HG03159 (cell line): ENCODE measurements around the gene METRNL.
"Not testable (repeated sequence)": the region's sequence is repeated elsewhere in the genome, so short reads cannot be mapped to it uniquely, and the experiment has no call there.

Experiments
- ATAC-seq: cut with Tn5 transposase; IDR thresholded peaks from one replicate; pipeline ENCODE4 v1.9.1; 2021; ENCODE audit warnings: mild to moderate bottlenecking, moderate library complexity; ENCODE audit not compliant: unreplicated experiment

The METRNL gene

GRCh38 chr17:83065660-83066542 lies 13.5 kb upstream of the METRNL start:
- ATAC-seq, result no peak

GRCh38 chr17:83066543-83066890 lies 12.9 kb upstream of the METRNL start:
- ATAC-seq, result not testable (repeated sequence)

- ATAC-seq, result no peak
Observed at GRCh38 chr17:83067071-83067717, 12.2 kb upstream of the METRNL start.

GRCh38 chr17:83067718-83068261 lies 11.6 kb upstream of the METRNL start:
- ATAC-seq, result no peak

GRCh38 chr17:83068641-83069570 lies 10.5 kb upstream of the METRNL start:
- ATAC-seq, result no peak

- ATAC-seq, result no peak
Observed at GRCh38 chr17:83069571-83069906, 9.9 kb upstream of the METRNL start.

GRCh38 chr17:83069931-83070742 lies 9.3 kb upstream of the METRNL start:
- ATAC-seq, result no peak

- no peak for ATAC-seq
Observed at GRCh38 chr17:83070800-83071341, 8.5 kb upstream of the METRNL start.

- no peak for ATAC-seq
Observed at GRCh38 chr17:83071365-83071764, 8.0 kb upstream of the METRNL start.

GRCh38 chr17:83071966-83072562 lies 7.3 kb upstream of the METRNL start:
- ATAC-seq, result no peak

GRCh38 chr17:83072600-83073358 lies 6.6 kb upstream of the METRNL start:
- ATAC-seq, result no peak

GRCh38 chr17:83073389-83074063 lies 5.9 kb upstream of the METRNL start:
- ATAC-seq, result no peak

GRCh38 chr17:83074486-83075223 lies 4.8 kb upstream of the METRNL start:
- no peak for ATAC-seq

- no peak for ATAC-seq
Observed at GRCh38 chr17:83075270-83075880, 4.0 kb upstream of the METRNL start.

GRCh38 chr17:83076938-83077337 lies 2.5 kb upstream of the METRNL start:
- ATAC-seq, result no peak

GRCh38 chr17:83077411-83077810 lies 2.0 kb upstream of the METRNL start:
- ATAC-seq, result no peak

GRCh38 chr17:83077939-83078338 lies 1.5 kb upstream of the METRNL start:
- no peak for ATAC-seq
